ENCODE measurements around the gene LRRC4C. TPM values are rescaled to one million over a fixed set of nuclear protein-coding genes. Genes with fewer than 3 reads are reported as not detected.
"Not testable (repeated sequence)": the region's sequence is repeated elsewhere in the genome, so short reads cannot be mapped to it uniquely, and the experiment has no call there.

Gene LRRC4C
- total RNA-seq, 1 donor from 2014 or later, result 0.28 TPM

- ATAC-seq, result no peak
Observed at GRCh38 chr11:41113160-41113559, 346.3 kb downstream of the LRRC4C start.

GRCh38 chr11:41110527-41110926, 348.9 kb downstream of the LRRC4C start:
- ATAC-seq, result no peak

GRCh38 chr11:41102471-41102870, 357.0 kb downstream of the LRRC4C start:
- ATAC-seq, result no peak

- ATAC-seq, result no peak
Observed at GRCh38 chr11:41099654-41100053, 359.8 kb downstream of the LRRC4C start.

- no peak for ATAC-seq
Observed at GRCh38 chr11:41085123-41085522, 374.3 kb downstream of the LRRC4C start.

GRCh38 chr11:41081756-41082285, 377.6 kb downstream of the LRRC4C start:
- ATAC-seq, result no peak

GRCh38 chr11:41074318-41074717, 385.1 kb downstream of the LRRC4C start:
- ATAC-seq, result no peak

GRCh38 chr11:41065432-41065831, 394.0 kb downstream of the LRRC4C start:
- ATAC-seq, result no peak

GRCh38 chr11:41058138-41058537, 401.3 kb downstream of the LRRC4C start:
- ATAC-seq, result no peak

- no peak for ATAC-seq
Observed at GRCh38 chr11:41056892-41057569, 402.4 kb downstream of the LRRC4C start.

GRCh38 chr11:41053894-41054293, 405.6 kb downstream of the LRRC4C start:
- peak; percentile 93 for ATAC-seq

GRCh38 chr11:41051919-41052635, 407.4 kb downstream of the LRRC4C start:
- ATAC-seq, result peak; percentile 82

- ATAC-seq, result no peak
Observed at GRCh38 chr11:41050791-41051190, 408.7 kb downstream of the LRRC4C start.

GRCh38 chr11:41047229-41047628, 412.2 kb downstream of the LRRC4C start:
- ATAC-seq, result no peak

- ATAC-seq, result no peak
Observed at GRCh38 chr11:41045266-41045665, 414.2 kb downstream of the LRRC4C start.

- no peak for ATAC-seq
Observed at GRCh38 chr11:41044747-41045146, 414.7 kb downstream of the LRRC4C start.

- ATAC-seq, result no peak
Observed at GRCh38 chr11:41042688-41043087, 416.8 kb downstream of the LRRC4C start.

- no peak for ATAC-seq
Observed at GRCh38 chr11:41040474-41040873, 419.0 kb downstream of the LRRC4C start.

GRCh38 chr11:41039592-41039991, 419.9 kb downstream of the LRRC4C start:
- ATAC-seq, result no peak

GRCh38 chr11:41031551-41032060, 427.8 kb downstream of the LRRC4C start:
- no peak for ATAC-seq

- ATAC-seq, result no peak
Observed at GRCh38 chr11:41020259-41020658, 439.2 kb downstream of the LRRC4C start.

- not testable (repeated sequence) for ATAC-seq
Observed at GRCh38 chr11:41019666-41020065, 439.8 kb downstream of the LRRC4C start.

- no peak for ATAC-seq
Observed at GRCh38 chr11:41018224-41018623, 441.2 kb downstream of the LRRC4C start.

Data from esophagus mucosa (tissue), 1 donor.